ENCODE data around the gene WRAP73. TPM values are rescaled to one million over a fixed set of nuclear protein-coding genes. Genes with fewer than 3 reads are reported as not detected.

The WRAP73 gene
- total and polyA plus RNA-seq, 4 donors = 12.3 to 22.8 (median 14.9) TPM

- H3K27me3 ChIP-seq (ENCODE audit: control insufficient read depth, insufficient read depth, low read length) = peaks cover 13% of the 10 kb centered on the region
- H3K36me3 ChIP-seq (ENCODE audit: control insufficient read depth, insufficient read depth, low read length) = no peaks in the 10 kb centered on the region
- H3K27ac ChIP-seq (ENCODE audit: low read depth, low read length) = no peak overlapping the region
- 100% methylated on average over 1 of the region's 1 CpG for WGBS (ENCODE audit: insufficient coverage)
- no peak for DNase-seq (ENCODE audit: low read depth in 4 of 6, low spot score in 6 of 6)
- no peak overlapping the region for H3K4me3 ChIP-seq (ENCODE audit: low read depth, low read length)
- peaks cover 15% of the 10 kb centered on the region for H3K4me1 ChIP-seq (ENCODE audit: control insufficient read depth, insufficient read depth, low read length)
- no peaks in the 10 kb centered on the region for H3K9me3 ChIP-seq (ENCODE audit: control insufficient read depth, insufficient read depth, low read length)
Measured at GRCh38 chr1:3683197-3683596, 33.3 kb upstream of the WRAP73 start.

DNA sequence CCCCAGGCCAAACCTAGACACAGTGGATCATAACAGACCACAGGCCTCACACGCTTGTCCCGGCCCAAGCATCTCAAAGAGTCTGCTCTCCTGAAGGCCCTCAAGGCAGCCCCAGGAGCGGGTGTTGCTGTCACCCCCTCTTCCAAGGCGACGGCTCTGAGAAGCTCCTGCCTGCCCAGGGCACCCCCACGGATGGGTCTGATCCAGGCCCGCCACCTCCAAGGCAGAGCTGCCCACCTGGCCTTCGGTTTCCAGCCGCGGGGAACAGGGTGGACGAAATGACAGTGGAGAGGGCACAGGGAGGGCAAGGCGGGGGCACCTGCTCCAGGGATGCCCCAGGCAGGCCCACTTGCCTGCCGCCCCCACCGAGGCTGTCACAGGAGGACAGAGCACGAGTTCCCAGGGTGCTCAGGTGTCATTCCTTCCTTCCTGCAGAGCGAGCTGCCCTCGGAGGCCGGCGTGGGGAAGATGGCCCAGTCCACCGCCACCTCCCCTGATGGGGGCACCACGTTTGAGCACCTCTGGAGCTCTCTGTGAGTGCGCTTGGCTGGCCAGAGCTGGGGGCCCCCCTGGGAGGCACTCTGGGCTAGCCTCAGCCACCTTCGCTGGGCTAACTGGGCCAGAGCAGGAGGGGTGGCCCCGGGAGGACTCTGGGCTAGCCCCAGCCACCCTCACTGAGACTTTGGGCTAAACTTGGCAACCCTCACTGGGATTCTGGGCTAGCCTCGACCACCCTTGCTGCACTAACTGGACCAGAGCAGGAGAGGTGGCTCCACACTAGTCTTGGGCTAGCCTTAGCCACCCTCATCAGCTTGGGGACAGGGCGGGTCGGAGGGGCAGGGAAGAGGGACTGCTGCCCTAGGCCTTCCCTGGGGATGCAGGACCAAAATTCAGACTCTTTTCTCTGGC is 32.2 kb upstream of the WRAP73 start:
- WGBS (ENCODE audit: insufficient coverage) = 86% methylated on average over 27 of the region's 27 CpGs
- no peak overlapping the region for H3K4me3 ChIP-seq (ENCODE audit: low read depth, low read length)
- H3K27me3 ChIP-seq (ENCODE audit: control insufficient read depth, insufficient read depth, low read length) = peaks cover 11% of the 10 kb centered on the region

DNA sequence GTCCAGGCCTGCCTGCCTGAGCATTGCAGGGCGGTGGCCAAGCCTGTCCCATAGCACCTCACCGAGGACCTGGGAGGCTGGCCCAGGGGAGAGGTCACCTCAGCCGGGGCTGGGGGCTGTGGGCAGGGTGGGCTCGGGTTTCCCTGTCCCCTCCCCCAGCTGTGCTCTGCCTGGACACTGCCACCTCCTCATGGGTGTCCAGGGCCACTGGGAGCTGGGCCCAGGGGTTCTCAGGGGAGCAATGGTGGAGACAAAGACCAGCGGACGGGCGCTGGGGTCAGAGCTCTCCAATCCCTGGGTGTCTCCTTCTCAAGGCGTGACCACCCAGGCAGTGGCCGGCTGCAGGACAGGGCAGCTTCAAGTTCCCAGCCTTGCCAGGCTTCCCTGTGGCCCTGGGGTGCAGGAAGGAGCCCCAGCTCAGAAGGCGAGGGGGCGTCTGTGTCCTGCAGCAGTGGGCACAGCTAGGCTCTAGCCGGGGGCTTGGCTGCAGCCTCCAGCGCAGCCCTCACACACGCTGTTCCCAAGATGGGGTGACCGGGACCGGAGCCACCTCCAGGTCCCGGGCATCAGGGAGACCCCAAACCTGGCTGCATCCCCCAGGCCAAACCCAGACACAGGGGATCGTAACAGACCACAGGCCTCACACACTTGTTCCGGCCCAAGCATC is 31.5 kb upstream of the WRAP73 start:
- Histone ChIP-seq H3K27me3 (ENCODE audit: control insufficient read depth, insufficient read depth, low read length) (peaks cover 10% of the 10 kb centered on the region), H3K36me3 (ENCODE audit: control insufficient read depth, insufficient read depth, low read length) (no peaks in the 10 kb centered on the region)

More for the DNA sequence above, 32.2 kb upstream of the WRAP73 start:
- H3K27ac ChIP-seq (ENCODE audit: low read depth, low read length) = no peak overlapping the region
- no peak for DNase-seq (ENCODE audit: low read depth in 4 of 6, low spot score in 6 of 6)
- peaks cover 15% of the 10 kb centered on the region for H3K4me1 ChIP-seq (ENCODE audit: control insufficient read depth, insufficient read depth, low read length)
- no peaks in the 10 kb centered on the region for H3K36me3 ChIP-seq (ENCODE audit: control insufficient read depth, insufficient read depth, low read length)
- no peaks in the 10 kb centered on the region for H3K9me3 ChIP-seq (ENCODE audit: control insufficient read depth, insufficient read depth, low read length)

DNA sequence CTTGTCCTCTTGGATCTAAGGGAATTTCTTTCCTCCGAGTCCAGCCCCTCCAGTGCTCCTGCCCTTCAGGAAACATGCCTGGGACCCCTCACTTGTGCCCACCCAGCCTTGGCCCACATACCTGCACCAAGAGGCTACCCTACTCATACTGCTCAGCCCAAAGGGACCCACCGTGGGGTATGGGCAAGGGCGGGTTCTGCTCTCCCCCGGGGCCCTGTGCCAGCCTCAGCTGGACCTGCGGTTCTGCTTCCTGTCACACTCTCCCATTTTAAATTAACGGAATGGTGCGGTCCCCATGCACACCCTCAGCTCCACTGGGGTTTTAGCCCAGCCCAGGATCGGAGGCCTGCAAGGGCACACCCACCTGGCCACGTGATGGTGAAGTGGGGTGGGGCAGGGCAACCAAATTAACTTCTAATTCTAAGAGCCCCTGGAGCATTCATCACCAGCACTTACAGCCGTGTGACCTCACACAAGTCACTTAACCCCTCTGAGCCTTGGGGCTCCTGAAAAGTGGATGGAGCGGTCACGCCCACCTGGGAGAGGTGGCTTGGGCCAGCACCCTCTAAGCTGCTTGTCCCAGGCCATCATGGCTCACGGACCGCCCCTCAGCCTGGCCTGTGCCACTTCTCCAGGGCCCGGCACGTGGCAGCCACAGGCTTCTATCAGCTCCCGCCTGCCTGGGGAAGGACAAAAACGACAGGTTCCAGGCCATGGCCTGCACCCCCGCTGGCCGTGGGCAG is 30.8 kb upstream of the WRAP73 start:
- H3K27me3 ChIP-seq (ENCODE audit: control insufficient read depth, insufficient read depth, low read length) = peaks cover 10% of the 10 kb centered on the region
- no peak overlapping the region for H3K27ac ChIP-seq (ENCODE audit: low read depth, low read length)
- H3K4me3 ChIP-seq (ENCODE audit: low read depth, low read length) = no peak overlapping the region
- no peak for DNase-seq (ENCODE audit: low read depth in 4 of 6, low spot score in 6 of 6)
- no peaks in the 10 kb centered on the region for H3K9me3 ChIP-seq (ENCODE audit: control insufficient read depth, insufficient read depth, low read length)
- peaks cover 15% of the 10 kb centered on the region for H3K4me1 ChIP-seq (ENCODE audit: control insufficient read depth, insufficient read depth, low read length)
- no peaks in the 10 kb centered on the region for H3K36me3 ChIP-seq (ENCODE audit: control insufficient read depth, insufficient read depth, low read length)
- WGBS (ENCODE audit: insufficient coverage) = 83% methylated on average over 14 of the region's 20 CpGs

More for the DNA sequence above, 31.5 kb upstream of the WRAP73 start:
- Histone ChIP-seq H3K9me3 (ENCODE audit: control insufficient read depth, insufficient read depth, low read length) (no peaks in the 10 kb centered on the region), H3K4me3 (ENCODE audit: low read depth, low read length) (no peak overlapping the region), H3K4me1 (ENCODE audit: control insufficient read depth, insufficient read depth, low read length) (peaks cover 15% of the 10 kb centered on the region), H3K27ac (ENCODE audit: low read depth, low read length) (no peak overlapping the region)
- DNase-seq (ENCODE audit: low read depth in 4 of 6, low spot score in 6 of 6) = no peak
- WGBS (ENCODE audit: insufficient coverage) = 84% methylated on average over 17 of the region's 19 CpGs

GRCh38 chr1:3679799-3680453 is 30.0 kb upstream of the WRAP73 start:
- no peaks in the 10 kb centered on the region for H3K9me3 ChIP-seq (ENCODE audit: control insufficient read depth, insufficient read depth, low read length)
- H3K27ac ChIP-seq (ENCODE audit: low read depth, low read length) = no peak overlapping the region
- peaks cover 15% of the 10 kb centered on the region for H3K4me1 ChIP-seq (ENCODE audit: control insufficient read depth, insufficient read depth, low read length)
- WGBS (ENCODE audit: insufficient coverage) = 94% methylated on average over 9 of the region's 9 CpGs
- H3K27me3 ChIP-seq (ENCODE audit: control insufficient read depth, insufficient read depth, low read length) = peaks cover 10% of the 10 kb centered on the region
- H3K4me3 ChIP-seq (ENCODE audit: low read depth, low read length) = no peak overlapping the region
- H3K36me3 ChIP-seq (ENCODE audit: control insufficient read depth, insufficient read depth, low read length) = no peaks in the 10 kb centered on the region
- DNase-seq (ENCODE audit: low read depth in 4 of 6, low spot score in 6 of 6) = no peak

GRCh38 chr1:3679098-3679555 is 29.2 kb upstream of the WRAP73 start:
- H3K9me3 ChIP-seq (ENCODE audit: control insufficient read depth, insufficient read depth, low read length) = no peaks in the 10 kb centered on the region
- no peak overlapping the region for H3K27ac ChIP-seq (ENCODE audit: low read depth, low read length)
- 84% methylated on average over 18 of the region's 18 CpGs for WGBS (ENCODE audit: insufficient coverage)
- no peaks in the 10 kb centered on the region for H3K36me3 ChIP-seq (ENCODE audit: control insufficient read depth, insufficient read depth, low read length)
- H3K4me1 ChIP-seq (ENCODE audit: control insufficient read depth, insufficient read depth, low read length) = peaks cover 20% of the 10 kb centered on the region
- H3K27me3 ChIP-seq (ENCODE audit: control insufficient read depth, insufficient read depth, low read length) = peaks cover 7% of the 10 kb centered on the region
- DNase-seq (ENCODE audit: low read depth in 4 of 6, low spot score in 6 of 6) = no peak
- H3K4me3 ChIP-seq (ENCODE audit: low read depth, low read length) = no peak overlapping the region

DNA sequence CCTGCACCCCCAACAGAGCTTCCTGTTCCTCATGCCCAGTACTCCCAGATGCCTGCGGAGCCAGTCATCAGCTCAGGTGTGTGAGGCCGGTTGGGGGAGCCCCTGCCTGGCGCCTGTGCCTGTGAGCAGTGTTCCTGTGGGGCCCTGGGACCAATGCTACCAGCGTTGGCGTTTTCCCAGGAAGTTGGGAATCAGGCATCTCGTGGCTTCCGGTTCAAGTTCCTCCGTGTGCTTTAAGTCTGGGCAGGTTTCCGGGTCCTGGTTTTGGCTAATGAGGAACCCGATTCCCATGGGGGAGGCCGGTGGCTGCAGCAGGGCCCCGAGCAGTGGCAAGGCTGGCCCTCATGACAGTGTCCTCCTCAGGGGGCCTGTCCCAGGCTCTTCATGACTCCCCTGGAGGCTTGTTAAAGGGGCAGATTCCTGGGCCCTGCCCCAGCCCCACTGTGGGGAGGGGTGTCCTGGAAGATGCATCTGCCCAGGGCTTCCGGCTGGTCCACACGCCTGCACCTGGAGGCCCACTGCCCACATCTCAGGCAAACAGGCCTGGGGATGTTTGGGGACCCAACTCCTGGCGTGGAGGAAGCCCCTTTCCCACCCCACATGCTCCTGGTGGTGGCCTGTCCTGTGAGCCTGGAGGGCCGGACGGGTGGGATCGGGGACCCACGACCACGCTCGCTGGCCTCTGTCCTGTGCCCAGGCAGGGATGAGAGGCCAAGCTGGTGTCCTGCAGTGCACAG is 28.6 kb upstream of the WRAP73 start:
- Histone ChIP-seq H3K9me3 (ENCODE audit: control insufficient read depth, insufficient read depth, low read length) (no peaks in the 10 kb centered on the region), H3K27me3 (ENCODE audit: control insufficient read depth, insufficient read depth, low read length) (peaks cover 3% of the 10 kb centered on the region), H3K4me3 (ENCODE audit: low read depth, low read length) (no peak overlapping the region), H3K27ac (ENCODE audit: low read depth, low read length) (no peak overlapping the region), H3K4me1 (ENCODE audit: control insufficient read depth, insufficient read depth, low read length) (peaks cover 17% of the 10 kb centered on the region), H3K36me3 (ENCODE audit: control insufficient read depth, insufficient read depth, low read length) (no peaks in the 10 kb centered on the region)
- 59% methylated on average over 21 of the region's 21 CpGs for WGBS (ENCODE audit: insufficient coverage)
- DNase-seq (ENCODE audit: low read depth in 4 of 6, low spot score in 6 of 6) = no peak

DNA sequence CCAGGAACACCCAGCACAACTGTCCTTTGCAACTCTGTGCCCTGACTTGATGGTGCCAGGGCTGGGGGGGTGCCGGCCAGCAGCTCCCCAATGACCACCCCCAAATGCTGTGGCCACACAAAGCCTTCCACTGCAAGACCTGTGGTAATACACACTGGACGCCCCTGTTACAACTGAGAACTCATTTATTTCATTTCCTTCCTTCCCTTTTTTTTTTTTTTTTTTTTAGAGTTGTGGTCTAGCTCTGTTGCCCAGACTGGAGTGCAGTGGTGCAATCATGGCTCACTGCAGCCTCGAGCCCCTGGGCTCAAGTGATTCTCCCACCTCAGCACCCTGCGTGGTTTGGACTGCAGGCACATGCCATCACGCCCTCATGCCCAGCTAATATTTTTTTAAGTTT is 27.6 kb upstream of the WRAP73 start:
- WGBS (ENCODE audit: insufficient coverage) = 79% methylated on average over 2 of the region's 5 CpGs
- no peak for DNase-seq (ENCODE audit: low read depth in 4 of 6, low spot score in 6 of 6)
- Histone ChIP-seq H3K27me3 (ENCODE audit: control insufficient read depth, insufficient read depth, low read length) (no peaks in the 10 kb centered on the region), H3K4me1 (ENCODE audit: control insufficient read depth, insufficient read depth, low read length) (peaks cover 17% of the 10 kb centered on the region), H3K27ac (ENCODE audit: low read depth, low read length) (no peak overlapping the region), H3K9me3 (ENCODE audit: control insufficient read depth, insufficient read depth, low read length) (no peaks in the 10 kb centered on the region), H3K36me3 (ENCODE audit: control insufficient read depth, insufficient read depth, low read length) (no peaks in the 10 kb centered on the region), H3K4me3 (ENCODE audit: low read depth, low read length) (no peak overlapping the region)

All from spinal cord (tissue), 10 donors.